Tibial nerve (tissue), 4 donors: ENCODE results near the gene MSL1. TPM values are rescaled to one million over a fixed set of nuclear protein-coding genes. Genes with fewer than 3 reads are reported as not detected.

Experiments used
- DNase-seq, 2 donors: peaks; one replicate each; pipeline ENCODE4 v3.0.0-alpha.2; 2019; ENCODE audit warnings: low spot score in 2 of 2
- H3K27ac ChIP-seq, 4 donors: fragments of 200-600 bp; sonication (generic) in 3 of 4; one replicate each; pipeline ENCODE4 v1.5.1; 2017 to 2019; ENCODE audit warnings: mild to moderate bottlenecking in 1 of 4
- H3K27me3 ChIP-seq, 2 donors: fragments of 200-600 bp; sonication (generic) in 1 of 2; one replicate each; pipeline versions ENCODE4 v1.5.1 to v1.6.0; 2017 to 2019
- H3K36me3 ChIP-seq, 3 donors: fragments of 200-600 bp; sonication (generic); one replicate each; pipeline ENCODE4 v1.5.1; 2018 to 2019
- H3K4me1 ChIP-seq, 4 donors: fragments of 200-600 bp; sonication (generic) in 3 of 4; one replicate each; pipeline ENCODE4 v1.5.1; 2017 to 2019
- H3K4me3 ChIP-seq, 4 donors: fragments of 200-600 bp; sonication (generic) in 3 of 4; one replicate each; pipeline ENCODE4 v1.5.1; 2017 to 2019; ENCODE audit warnings: mild to moderate bottlenecking in 1 of 4, moderate library complexity in 1 of 4
- H3K9me3 ChIP-seq, 4 donors: fragments of 200-600 bp; sonication (generic) in 3 of 4; one replicate each; pipeline ENCODE4 v1.5.1; 2017 to 2019
- CTCF ChIP-seq, 5 experiments: fragments of 200-600 bp in 3 of 5; fragments of 450-650 bp in 2 of 5; sonication (generic) in 3 of 5; IDR thresholded peaks; one replicate each; pipeline ENCODE4 v1.5.1; 2016 to 2019; ENCODE audit warnings: antibody characterized with exemption in 5 of 5, mild to moderate bottlenecking in 3 of 5, moderate library complexity in 2 of 5
- EP300 ChIP-seq, 2 donors: sonication (generic); formaldehyde crosslinking; IDR thresholded peaks; one replicate each; pipeline ENCODE4 v1.6.1; 2017; ENCODE audit warnings: antibody characterized with exemption in 2 of 2, mild to moderate bottlenecking in 1 of 2
- POLR2A ChIP-seq, 2 donors: fragments of 450-650 bp; IDR thresholded peaks; one replicate each; pipeline ENCODE4 v1.6.1; 2017; ENCODE audit warnings: antibody characterized with exemption in 2 of 2, mild to moderate bottlenecking in 2 of 2, moderate library complexity in 2 of 2
- WGBS, 2 donors: methylation state at CpG; one replicate each; pipeline ENCODE4 v1.1.5; 2018; 5-methylcytosine and 5-hydroxymethylcytosine counted together
- total RNA-seq, 4 donors: library from RNA; depleted of rRNA; stranded (reverse); fragments of >200 nt; gene quantifications; one replicate each; pipeline ENCODE4 v1.1.0, GENCODE V29; 2016

Gene MSL1
- total RNA-seq, 4 donors from 2014 or later = 78.0 to 113 (median 107) TPM

GRCh38 chr17:40159456-40159855 lies 37.7 kb downstream of the MSL1 start:
- no peak for TF ChIP-seq EP300 (IDR thresholded peaks at IDR 0.05)
- TF ChIP-seq POLR2A (IDR thresholded peaks at IDR 0.05) = no peak
- TF ChIP-seq CTCF (IDR thresholded peaks at IDR 0.05) = no peak
- no peak for DNase-seq
- 84 to 87% methylated on average over 6 of the region's 6 CpGs for WGBS, 2 donors
- H3K4me1 ChIP-seq = peaks cover 0 to 21% (median 3%) of the 10 kb centered on the region in 4 donors
- H3K4me3 ChIP-seq = no peak overlapping the region
- H3K9me3 ChIP-seq = no peaks in the 10 kb centered on the region
- H3K27ac ChIP-seq = no peak overlapping the region
- H3K27me3 ChIP-seq = no peaks in the 10 kb centered on the region
- H3K36me3 ChIP-seq = peaks cover 3 to 58% (median 20%) of the 10 kb centered on the region in 3 donors

- no peaks in the 10 kb centered on the region for H3K9me3 ChIP-seq
- TF ChIP-seq POLR2A (IDR thresholded peaks at IDR 0.05) (no peak), CTCF (IDR thresholded peaks at IDR 0.05) (no peak), EP300 (IDR thresholded peaks at IDR 0.05) (no peak)
- DNase-seq = no peak
Observed at GRCh38 chr17:40167685-40168261, 46.0 kb downstream of the MSL1 start.

GRCh38 chr17:40168262-40168832 lies 46.6 kb downstream of the MSL1 start:
- Histone ChIP-seq H3K36me3 (peaks cover 5 to 95% (median 20%) of the 10 kb centered on the region in 3 donors), H3K4me3 (no peak overlapping the region), H3K4me1 (peaks cover 0 to 15% (median 1%) of the 10 kb centered on the region in 4 donors), H3K27ac (peak overlapping the region in 2 of 4 donors; percentile 69 to 79), H3K27me3 (no peaks in the 10 kb centered on the region), H3K9me3 (no peaks in the 10 kb centered on the region)
- DNase-seq = peak in 1 of 2 donors; percentile 55
- no peak for TF ChIP-seq POLR2A (IDR thresholded peaks at IDR 0.05)
- TF ChIP-seq CTCF (IDR thresholded peaks at IDR 0.05) = peak; percentile 71 to 92 (median 83)
- peak in 1 of 2 donors; percentile 75 for TF ChIP-seq EP300 (IDR thresholded peaks at IDR 0.05)
- 28 to 37% methylated on average over 11 of the region's 11 CpGs for WGBS, 2 donors

More at GRCh38 chr17:40167685-40168261, 46.0 kb downstream of the MSL1 start:
- WGBS, 2 donors = 82 to 85% methylated on average over 3 of the region's 3 CpGs
- Histone ChIP-seq H3K27ac (peak overlapping the region in 2 of 4 donors; percentile 69 to 79), H3K36me3 (peaks cover 5 to 95% (median 26%) of the 10 kb centered on the region in 3 donors), H3K4me1 (peaks cover 0 to 15% (median 1%) of the 10 kb centered on the region in 4 donors), H3K4me3 (no peak overlapping the region), H3K27me3 (no peaks in the 10 kb centered on the region)

- Histone ChIP-seq H3K27ac (no peak overlapping the region), H3K9me3 (no peaks in the 10 kb centered on the region), H3K36me3 (peaks cover 2 to 96% (median 12%) of the 10 kb centered on the region in 3 donors), H3K4me3 (no peak overlapping the region), H3K4me1 (peaks cover 0 to 15% (median 1%) of the 10 kb centered on the region in 4 donors), H3K27me3 (no peaks in the 10 kb centered on the region)
- WGBS, 2 donors = 77 to 91% methylated on average over 2 of the region's 2 CpGs
- no peak for DNase-seq
- no peak for TF ChIP-seq POLR2A (IDR thresholded peaks at IDR 0.05)
Observed at GRCh38 chr17:40170325-40170724, 48.6 kb downstream of the MSL1 start.

GRCh38 chr17:40171750-40172149 lies 50.0 kb downstream of the MSL1 start:
- no peak for TF ChIP-seq EP300 (IDR thresholded peaks at IDR 0.05)
- H3K36me3 ChIP-seq = peaks cover 2 to 97% (median 12%) of the 10 kb centered on the region in 3 donors
- H3K9me3 ChIP-seq = no peaks in the 10 kb centered on the region

GRCh38 chr17:40173091-40173777 lies 51.5 kb downstream of the MSL1 start:
- no peak for DNase-seq
- no peaks in the 10 kb centered on the region for H3K9me3 ChIP-seq
- H3K36me3 ChIP-seq = peaks cover 2 to 84% (median 5%) of the 10 kb centered on the region in 3 donors
- TF ChIP-seq EP300 (IDR thresholded peaks at IDR 0.05) = no peak
- TF ChIP-seq CTCF (IDR thresholded peaks at IDR 0.05) = no peak
- TF ChIP-seq POLR2A (IDR thresholded peaks at IDR 0.05) = no peak
- H3K4me1 ChIP-seq = peaks cover 0 to 24% (median 12%) of the 10 kb centered on the region in 4 donors
- 79 to 89% methylated on average over 4 of the region's 4 CpGs for WGBS, 2 donors
- H3K27ac ChIP-seq = no peak overlapping the region
- H3K4me3 ChIP-seq = no peak overlapping the region
- H3K27me3 ChIP-seq = no peaks in the 10 kb centered on the region

More at GRCh38 chr17:40171750-40172149, 50.0 kb downstream of the MSL1 start:
- Histone ChIP-seq H3K4me3 (no peak overlapping the region), H3K4me1 (peaks cover 0 to 16% (median 2%) of the 10 kb centered on the region in 4 donors), H3K27me3 (no peaks in the 10 kb centered on the region), H3K27ac (no peak overlapping the region)
- 88% methylated on average over 1 of the region's 1 CpG for WGBS, 2 donors
- no peak for DNase-seq
